WERI-Rb-1 (cell line): ENCODE results near the gene DNAH10.

Source experiments
- DNase-seq: peaks from one replicate; pipeline ENCODE4 v3.0.0-alpha.2; 2020
- H3K27ac ChIP-seq: fragments of 250-450 bp; sonication (Bioruptor Pico); 2 replicates; pipeline ENCODE4 v1.5.1; 2020; ENCODE audit warnings: mild to moderate bottlenecking, moderate library complexity
- H3K27me3 ChIP-seq: fragments of 250-450 bp; sonication (Bioruptor Pico); 2 replicates; pipeline ENCODE4 v1.5.1; 2021; ENCODE audit warnings: mild to moderate bottlenecking, low read depth, moderate library complexity; ENCODE audit not compliant: insufficient read depth, severe bottlenecking
- H3K36me3 ChIP-seq: fragments of 250-450 bp; sonication (Bioruptor Pico); 2 replicates; pipeline ENCODE4 v1.5.1; 2020; ENCODE audit warnings: mild to moderate bottlenecking, moderate library complexity
- H3K4me3 ChIP-seq: 2 replicates; pipeline ENCODE4 v1.5.1; 2011; ENCODE audit warnings: low read depth, mild to moderate bottlenecking, control low read depth, low read length
- H3K9me3 ChIP-seq: fragments of 250-450 bp; sonication (Bioruptor Pico); 2 replicates; pipeline ENCODE4 v1.5.1; 2021; ENCODE audit warnings: mild to moderate bottlenecking, moderate library complexity; ENCODE audit not compliant: severe bottlenecking
- TF ChIP-seq, protein P1 (sequence below): IDR thresholded peaks from 2 replicates; pipeline ENCODE4 v1.5.1; 2011; ENCODE audit warnings: low read depth, mild to moderate bottlenecking, control low read depth, inconsistent platforms, low read length

The DNAH10 gene

GRCh38 chr12:123771261-123771660 is 9.2 kb downstream of the DNAH10 start:
- no peaks in the 10 kb centered on the region for H3K36me3 ChIP-seq
- no peaks in the 10 kb centered on the region for H3K9me3 ChIP-seq
- no peak overlapping the region for H3K27ac ChIP-seq
- no peak overlapping the region for H3K4me3 ChIP-seq
- TF ChIP-seq, protein P1, sequence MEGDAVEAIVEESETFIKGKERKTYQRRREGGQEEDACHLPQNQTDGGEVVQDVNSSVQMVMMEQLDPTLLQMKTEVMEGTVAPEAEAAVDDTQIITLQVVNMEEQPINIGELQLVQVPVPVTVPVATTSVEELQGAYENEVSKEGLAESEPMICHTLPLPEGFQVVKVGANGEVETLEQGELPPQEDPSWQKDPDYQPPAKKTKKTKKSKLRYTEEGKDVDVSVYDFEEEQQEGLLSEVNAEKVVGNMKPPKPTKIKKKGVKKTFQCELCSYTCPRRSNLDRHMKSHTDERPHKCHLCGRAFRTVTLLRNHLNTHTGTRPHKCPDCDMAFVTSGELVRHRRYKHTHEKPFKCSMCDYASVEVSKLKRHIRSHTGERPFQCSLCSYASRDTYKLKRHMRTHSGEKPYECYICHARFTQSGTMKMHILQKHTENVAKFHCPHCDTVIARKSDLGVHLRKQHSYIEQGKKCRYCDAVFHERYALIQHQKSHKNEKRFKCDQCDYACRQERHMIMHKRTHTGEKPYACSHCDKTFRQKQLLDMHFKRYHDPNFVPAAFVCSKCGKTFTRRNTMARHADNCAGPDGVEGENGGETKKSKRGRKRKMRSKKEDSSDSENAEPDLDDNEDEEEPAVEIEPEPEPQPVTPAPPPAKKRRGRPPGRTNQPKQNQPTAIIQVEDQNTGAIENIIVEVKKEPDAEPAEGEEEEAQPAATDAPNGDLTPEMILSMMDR: no peak
- no peaks in the 10 kb centered on the region for H3K27me3 ChIP-seq
- no peak for DNase-seq

- Histone ChIP-seq H3K27ac (no peak overlapping the region), H3K36me3 (no peaks in the 10 kb centered on the region), H3K27me3 (no peaks in the 10 kb centered on the region), H3K9me3 (no peaks in the 10 kb centered on the region), H3K4me3 (no peak overlapping the region)
- TF ChIP-seq, protein P1: no peak
- DNase-seq: no peak
These were observed 10.0 kb downstream of the DNAH10 start for GRCh38 chr12:123772074-123772473.

DNA sequence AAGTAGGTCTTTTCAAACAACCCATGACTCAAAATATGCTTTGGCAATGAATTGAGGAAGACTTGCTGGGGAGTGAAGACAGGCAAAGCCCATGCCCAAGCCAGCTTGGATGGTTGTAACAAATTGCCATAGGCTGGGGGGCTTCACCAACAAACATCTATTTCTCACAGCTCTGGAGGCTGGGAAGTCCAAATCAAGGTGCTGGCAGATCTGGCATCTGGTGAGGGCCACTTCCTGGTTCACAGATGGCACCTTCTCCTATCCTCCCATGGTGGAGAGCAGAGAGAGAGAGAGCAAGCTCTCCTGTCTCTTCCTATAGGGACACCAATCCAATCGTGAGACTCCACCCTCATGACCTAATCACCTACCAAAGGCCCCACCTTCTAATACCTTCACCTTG is 11.3 kb downstream of the DNAH10 start:
- TF ChIP-seq, protein P1: no peak
- Histone ChIP-seq H3K9me3 (no peaks in the 10 kb centered on the region), H3K4me3 (no peak overlapping the region), H3K36me3 (no peaks in the 10 kb centered on the region), H3K27ac (no peak overlapping the region), H3K27me3 (no peaks in the 10 kb centered on the region)
- no peak for DNase-seq

DNA sequence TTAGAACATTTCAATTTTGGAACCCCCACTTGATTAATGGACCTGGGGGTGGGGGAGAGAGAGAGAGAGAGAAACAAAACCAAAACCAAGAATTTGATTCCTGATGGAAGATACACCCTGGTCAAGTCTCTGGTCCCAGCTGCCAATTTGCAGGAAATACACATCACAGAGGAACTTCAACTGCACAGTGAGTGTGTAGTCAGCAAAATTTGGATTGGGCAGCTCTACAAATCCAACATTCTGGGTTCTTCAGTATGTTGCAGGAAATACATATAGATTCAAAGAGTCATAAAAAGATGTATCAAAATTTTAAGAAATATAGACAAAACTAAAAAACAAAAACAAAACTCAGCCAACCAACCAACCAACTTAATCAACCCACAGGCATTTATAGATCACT is 17.4 kb downstream of the DNAH10 start:
- H3K27me3 ChIP-seq: no peaks in the 10 kb centered on the region

GRCh38 chr12:123782997-123783792 is 21.1 kb downstream of the DNAH10 start:
- no peak overlapping the region for H3K4me3 ChIP-seq
- no peak for DNase-seq
- no peaks in the 10 kb centered on the region for H3K27me3 ChIP-seq

More for the DNA sequence above, 17.4 kb downstream of the DNAH10 start:
- no peaks in the 10 kb centered on the region for H3K36me3 ChIP-seq
- no peak for DNase-seq
- TF ChIP-seq, protein P1: no peak
- no peak overlapping the region for H3K27ac ChIP-seq
- H3K4me3 ChIP-seq: no peak overlapping the region
- no peaks in the 10 kb centered on the region for H3K9me3 ChIP-seq

More at GRCh38 chr12:123782997-123783792, 21.1 kb downstream of the DNAH10 start:
- no peak overlapping the region for H3K27ac ChIP-seq
- TF ChIP-seq, protein P1: no peak
- no peaks in the 10 kb centered on the region for H3K9me3 ChIP-seq
- H3K36me3 ChIP-seq: no peaks in the 10 kb centered on the region
